Right kidney (tissue), 9 donors: ENCODE measurements around the gene FSIP1.
A peak's percentile ranks its signal among the peaks of the same experiment; 100 is the strongest.
"Not testable (repeated sequence)": the region's sequence is repeated elsewhere in the genome, so short reads cannot be mapped to it uniquely, and the experiment has no call there.

Experiments
- DNase-seq: peaks from one replicate; pipeline ENCODE4 v3.0.0-alpha.2; 2016
- long read RNA-seq, 8 donors: transcript quantifications; one replicate each; lab custom pipeline, GENCODE V29; 2026

Gene FSIP1
- long read RNA-seq, donor 1, partial matches to known transcripts = 135 of 135 reads
- long read RNA-seq, donor 1, other reads (novel, unspliced or antisense) = 0 of 135 reads
- long read RNA-seq, donor 2, partial matches to known transcripts = 0 of 1 reads
- long read RNA-seq, donor 2, other reads (novel, unspliced or antisense) = 0 of 1 reads
- long read RNA-seq, donor 3 = 0 reads
- long read RNA-seq, donor 4, partial matches to known transcripts = 15 of 16 reads
- long read RNA-seq, donor 4, other reads (novel, unspliced or antisense) = 0 of 16 reads
- long read RNA-seq, donor 5 = 0 reads
- long read RNA-seq, donor 6 = 0 reads
- long read RNA-seq, donor 7 = 0 reads
- long read RNA-seq, donor 8 = 0 reads

DNA sequence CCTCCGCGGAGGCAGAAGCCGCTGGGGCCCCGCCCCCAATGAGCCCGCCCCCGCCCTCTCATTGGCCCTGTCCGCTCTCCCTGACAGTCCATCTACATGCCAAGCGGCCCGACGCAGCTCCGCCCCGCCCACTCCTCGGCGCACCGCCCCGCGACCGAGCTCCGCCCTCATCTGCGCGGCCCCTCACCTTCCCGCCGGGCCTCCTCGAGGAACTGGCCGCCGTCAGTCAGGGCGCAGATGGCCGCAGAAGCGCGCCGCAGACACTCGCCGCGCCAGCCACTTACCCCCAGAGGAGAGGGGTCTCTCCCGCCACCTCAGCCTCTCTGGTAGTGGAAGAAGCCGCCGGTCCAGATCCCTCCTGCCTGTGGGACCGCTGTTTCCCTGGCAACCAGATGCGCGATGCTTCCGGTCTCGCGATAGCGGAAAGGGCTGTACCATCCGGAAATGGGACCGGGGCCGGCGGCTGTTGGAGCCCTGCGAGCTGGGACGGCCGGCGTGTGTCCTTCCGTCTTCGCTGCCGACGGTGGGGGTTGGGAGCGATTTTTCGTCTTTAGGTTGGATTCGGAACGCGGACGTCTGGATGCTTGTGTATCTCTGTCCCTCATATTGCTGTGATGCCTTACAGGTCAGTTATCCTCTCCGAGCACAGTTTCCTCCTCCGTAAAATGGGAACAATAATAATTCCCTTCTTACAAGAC, at the start of gene FSIP1:
Gene FSIP1, minus strand, starts transcription at position 401 of the 698 bp plus-strand sequence. CDS start 6,317 bp downstream, outside the sequence.
- DNase-seq = peak; percentile 100

DNA sequence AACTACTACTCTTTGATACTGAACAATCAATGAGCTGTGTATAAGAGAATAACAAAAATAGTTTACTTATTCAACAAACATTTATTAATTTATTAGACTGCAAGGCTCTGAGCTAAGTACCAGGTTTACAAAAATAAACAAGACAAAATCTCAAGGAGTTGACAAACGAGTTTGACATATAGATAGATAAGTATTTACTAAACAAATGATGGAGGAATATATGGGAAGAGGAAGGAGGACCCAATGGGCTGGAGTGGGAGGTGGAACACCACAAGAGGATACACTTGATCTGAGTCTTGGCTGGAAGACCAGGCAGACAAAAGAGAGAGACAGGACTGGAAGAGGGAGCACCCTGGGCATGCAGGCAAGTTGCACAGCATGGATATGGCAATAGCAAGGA, 47.5 kb upstream of the FSIP1 start:
- no peak for DNase-seq

DNA sequence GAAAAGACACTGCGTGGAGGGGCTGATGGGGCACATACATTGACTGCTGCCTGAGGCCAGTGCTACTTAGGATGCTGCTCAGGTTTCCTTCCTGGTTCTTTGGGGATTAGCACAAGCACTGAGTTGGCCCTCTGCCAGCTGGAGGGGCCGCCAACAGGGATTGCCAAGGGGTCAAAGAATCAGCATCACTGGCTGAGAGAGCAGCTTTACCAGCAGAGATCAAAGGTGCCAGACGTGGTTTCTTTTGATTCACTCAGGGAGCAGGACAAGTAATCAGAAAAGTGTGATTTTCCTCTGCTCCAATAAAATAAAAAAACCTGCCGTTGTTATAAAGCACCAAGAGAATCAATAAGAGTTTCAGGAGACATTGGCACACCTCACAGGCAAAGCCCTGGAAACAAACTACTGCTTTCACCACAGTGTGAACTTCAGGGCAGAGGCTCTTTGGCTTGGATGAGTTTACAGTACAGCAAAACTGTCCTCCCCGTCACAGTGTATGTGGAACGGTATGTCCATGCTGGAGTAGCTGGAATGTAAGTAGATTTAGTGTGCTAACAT, 45.8 kb upstream of the FSIP1 start:
- no peak for DNase-seq

- DNase-seq = no peak
These were observed 44.3 kb upstream of the FSIP1 start for GRCh38 chr15:39826975-39827374.

- no peak for DNase-seq
These were observed 41.0 kb upstream of the FSIP1 start for GRCh38 chr15:39823634-39824033.

GRCh38 chr15:39820050-39820602, 37.5 kb upstream of the FSIP1 start:
- DNase-seq = no peak

GRCh38 chr15:39819533-39819932, 36.9 kb upstream of the FSIP1 start:
- no peak for DNase-seq

GRCh38 chr15:39817892-39818291, 35.3 kb upstream of the FSIP1 start:
- DNase-seq = no peak

DNA sequence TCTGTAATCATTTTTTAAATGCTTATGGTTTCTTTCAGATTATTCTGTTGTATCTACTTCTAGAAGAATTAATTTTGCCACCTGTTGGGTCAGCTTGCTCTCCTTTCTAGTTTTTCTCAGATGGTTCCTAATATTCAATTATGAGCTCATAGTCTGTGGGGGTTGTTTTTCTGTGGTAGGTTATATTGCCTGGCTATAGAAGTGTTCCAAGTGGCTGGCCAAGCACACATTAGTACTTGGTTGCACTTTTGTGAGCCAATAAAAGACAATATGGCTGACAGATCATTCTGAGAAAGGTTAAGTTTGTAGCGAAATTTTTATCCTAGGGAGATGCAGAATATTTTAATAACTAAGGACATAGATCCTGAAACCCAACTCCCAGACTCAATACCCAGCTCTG, 31.8 kb upstream of the FSIP1 start:
- no peak for DNase-seq

DNA sequence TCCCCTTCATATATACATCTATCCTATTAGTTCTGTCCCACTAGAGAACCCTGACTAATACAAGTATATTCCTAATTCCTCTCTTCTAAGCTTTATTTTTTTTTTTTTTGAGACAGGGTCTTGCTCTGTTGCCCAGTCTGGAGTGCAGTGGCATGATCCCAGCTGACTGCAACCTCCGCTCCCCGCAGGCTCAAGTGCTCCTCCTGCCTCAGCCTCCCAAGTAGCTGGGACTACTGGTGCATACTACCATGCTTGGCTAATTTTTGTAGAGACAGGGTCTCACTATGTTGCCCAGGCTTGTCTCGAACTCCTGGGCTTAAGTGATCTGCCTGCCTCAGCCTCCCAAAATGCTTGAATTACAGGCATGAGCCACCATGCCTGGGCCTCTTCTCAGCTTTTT, 30.0 kb upstream of the FSIP1 start:
- DNase-seq = not testable (repeated sequence)

- no peak for DNase-seq
These were observed 26.3 kb upstream of the FSIP1 start for GRCh38 chr15:39808909-39809308.

GRCh38 chr15:39807791-39808190, 25.1 kb upstream of the FSIP1 start:
- DNase-seq = no peak

DNA sequence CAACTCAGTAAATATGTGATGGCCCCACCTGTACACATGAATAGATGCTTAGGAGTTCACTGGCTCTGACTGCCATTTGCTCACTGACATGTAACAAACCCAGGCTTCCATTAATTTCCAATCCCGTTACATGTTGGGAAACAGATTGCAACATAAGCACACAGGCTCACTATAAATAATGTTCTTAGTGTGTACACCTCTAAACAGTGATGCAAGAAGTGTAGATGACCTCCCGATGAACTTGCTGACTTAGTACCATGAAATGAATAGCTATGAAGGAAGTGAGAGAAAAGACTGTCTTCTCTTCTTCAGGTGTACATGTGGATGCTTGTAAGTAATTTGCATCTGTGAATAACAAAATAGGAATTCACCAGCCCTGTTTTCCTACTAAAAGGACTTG, 21.4 kb upstream of the FSIP1 start:
- no peak for DNase-seq

- DNase-seq = no peak
These were observed 20.4 kb upstream of the FSIP1 start for GRCh38 chr15:39803016-39803415.

- no peak for DNase-seq
These were observed 19.1 kb upstream of the FSIP1 start for GRCh38 chr15:39801641-39802309.

DNA sequence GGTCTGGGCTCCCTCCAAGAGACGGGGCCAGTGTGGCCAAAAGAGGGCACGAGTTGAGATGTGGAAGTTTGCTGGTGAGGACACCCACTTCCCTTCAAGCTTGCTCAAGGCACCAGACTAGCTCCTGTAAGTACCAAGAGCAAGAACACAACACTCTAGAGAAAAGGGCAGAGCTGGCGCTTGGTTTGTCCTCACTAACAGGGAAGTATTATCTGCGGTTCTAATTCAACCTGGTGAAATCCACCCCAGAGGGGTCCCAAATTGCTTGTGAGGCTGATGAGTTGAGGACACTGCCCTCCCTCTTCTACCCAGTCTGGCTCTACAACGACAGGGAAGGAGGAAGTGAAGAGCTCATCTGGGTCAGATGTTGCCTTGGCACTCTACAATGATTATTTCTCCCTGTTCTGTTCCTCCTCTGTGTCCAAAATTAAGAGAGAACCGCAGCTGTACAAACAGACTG, 16.9 kb upstream of the FSIP1 start:
- DNase-seq = no peak

DNA sequence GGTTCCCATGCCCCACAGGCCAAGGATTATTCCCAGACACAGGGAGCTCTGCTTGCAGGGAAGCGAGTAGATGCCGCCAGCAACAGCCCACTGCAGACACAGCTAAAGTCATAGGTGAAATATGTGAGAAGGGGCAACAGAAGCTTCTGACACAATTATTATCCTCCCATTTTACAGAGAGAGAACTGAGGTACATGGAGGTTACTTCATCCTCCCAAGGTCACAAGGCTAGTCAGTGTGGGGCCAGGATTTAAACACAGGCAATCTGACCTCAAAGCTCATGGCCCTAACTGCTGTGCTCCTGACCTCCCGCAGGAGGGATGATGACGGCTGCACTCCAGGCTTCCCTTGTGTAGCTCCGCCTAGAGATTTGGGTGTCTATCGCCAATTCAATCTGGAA, 15.7 kb upstream of the FSIP1 start:
- no peak for DNase-seq

DNA sequence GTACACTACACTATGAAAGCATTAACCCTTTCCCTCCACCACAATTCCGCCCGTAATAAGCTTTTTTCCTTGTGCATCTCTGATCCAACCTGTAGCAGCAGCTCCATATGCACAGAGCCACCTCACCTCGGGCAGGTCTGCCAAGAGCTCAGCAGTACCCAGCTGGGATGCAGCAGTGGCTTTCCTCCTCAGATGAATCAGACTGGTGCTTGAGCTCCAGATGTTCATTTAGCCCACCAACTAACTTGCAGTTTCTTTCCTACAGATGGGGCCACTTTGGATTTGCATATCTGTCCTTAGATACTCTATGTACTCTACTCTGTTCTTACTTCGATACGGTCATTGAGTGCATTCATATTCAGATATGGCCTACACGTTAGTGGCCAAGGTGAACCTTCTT, 14.8 kb upstream of the FSIP1 start:
- no peak for DNase-seq

- DNase-seq = no peak
These were observed 14.0 kb upstream of the FSIP1 start for GRCh38 chr15:39796601-39797000.

- no peak for DNase-seq
These were observed 12.8 kb upstream of the FSIP1 start for GRCh38 chr15:39795486-39795885.

GRCh38 chr15:39794954-39795353, 12.3 kb upstream of the FSIP1 start:
- no peak for DNase-seq

DNA sequence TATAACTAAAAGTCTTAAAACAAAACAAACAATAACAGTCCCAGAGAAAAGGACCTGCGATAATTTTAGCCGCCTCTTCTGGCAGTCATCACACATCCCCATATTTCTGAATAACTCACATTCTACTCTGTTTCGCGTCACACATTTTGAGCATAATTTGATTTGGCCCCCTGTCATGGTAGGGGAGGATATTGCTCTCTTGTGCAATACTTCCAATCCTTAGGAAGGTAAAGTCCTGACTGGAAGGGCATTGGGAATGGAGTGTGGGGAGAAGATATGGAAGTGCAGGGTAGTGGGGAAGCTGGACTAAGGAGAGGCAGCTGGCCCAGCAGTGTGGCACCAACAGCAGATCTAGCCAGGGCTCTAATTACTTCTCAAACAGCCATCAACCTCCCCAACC, 11.3 kb upstream of the FSIP1 start:
- no peak for DNase-seq

- no peak for DNase-seq
These were observed 10.2 kb upstream of the FSIP1 start for GRCh38 chr15:39792844-39793335.
